Natural killer cell treated with Interleukin-12 subunit alpha and Interleukin-12 subunit beta and Interleukin-15 and Interleukin-18, amount 100 ng/mL, for 72 hours (primary cell): Measurements from ENCODE around the gene L3MBTL2. TPM values are rescaled to one million over a fixed set of nuclear protein-coding genes. Genes with fewer than 3 reads are reported as not detected.

ENCODE experiments used
- total RNA-seq, 2 donors: library from RNA; stranded (reverse); gene quantifications; one replicate each; pipeline ENCODE4 v1.2.3, GENCODE V29; 2022

The L3MBTL2 gene
- total RNA-seq, 2 donors from 2014 or later, result 42.6 to 71.1 TPM

Other genes starting within 250 kb of the L3MBTL2 start
- 100 to 1,000 TPM in 1 of 2 donors, 10 to 100 TPM in 1; 92.0 to 106 TPM for gene EP300, start 112.7 kb upstream of the L3MBTL2 start, total RNA-seq
- under 1 TPM; 0.40 to 0.45 TPM for gene CHADL, start 35.6 kb downstream of the L3MBTL2 start, total RNA-seq
- 100 to 1,000 TPM; 101 to 216 TPM for gene RANGAP1, start 80.9 kb downstream of the L3MBTL2 start, total RNA-seq
- gene ZC3H7B, start 96.2 kb downstream of the L3MBTL2 start, total RNA-seq, result 10 to 100 TPM; 51.2 to 68.9 TPM
- gene TEF, start 176.6 kb downstream of the L3MBTL2 start, total RNA-seq, result 1 to 10 TPM; 3.8 to 4.3 TPM
- 10 to 100 TPM; 31.7 to 45.4 TPM for gene TOB2, start 241.5 kb downstream of the L3MBTL2 start, total RNA-seq